Keratinocyte (primary cell): Measurements from ENCODE around the gene CCDC86. TPM values are rescaled to one million over a fixed set of nuclear protein-coding genes. Genes with fewer than 3 reads are reported as not detected.
A peak's percentile ranks its signal among the peaks of the same experiment; 100 is the strongest.

ENCODE experiments used
- DNase-seq: peaks from one replicate; pipeline ENCODE4 v3.0.0-alpha.2; 2011; ENCODE audit warnings: low read depth, missing footprints, low spot score
- FAIRE-seq: peaks from 2 replicates; lab custom pipeline; 2011; peaks lifted over from hg19 to GRCh38; lab: Jason Lieb, UNC
- H2AFZ ChIP-seq: 2 replicates; pipeline ENCODE4 v1.6.0; 2012; ENCODE audit warnings: low read length, control low read depth, inconsistent platforms; ENCODE audit not compliant: control insufficient read depth
- H3K27ac ChIP-seq: 2 replicates; pipeline ENCODE4 v1.5.1; 2011; ENCODE audit warnings: low read length; ENCODE audit not compliant: control insufficient read depth, insufficient read depth
- H3K27me3 ChIP-seq: 3 replicates; pipeline ENCODE4 v1.6.0; 2011; ENCODE audit warnings: low read length; ENCODE audit not compliant: control insufficient read depth, insufficient read depth; ENCODE audit errors: extremely low read depth
- H3K36me3 ChIP-seq, 2 experiments: 2 replicates in 1 of 2; 3 replicates in 1 of 2; pipeline ENCODE4 v1.5.1; 2011; ENCODE audit warnings: low read length in 2 of 2, mild to moderate bottlenecking in 1 of 2; ENCODE audit not compliant: control insufficient read depth in 2 of 2, insufficient read depth in 2 of 2; ENCODE audit errors: extremely low read depth in 1 of 2
- H3K4me1 ChIP-seq: 3 replicates; pipeline ENCODE4 v1.5.1; 2011; ENCODE audit warnings: low read length; ENCODE audit not compliant: control insufficient read depth, insufficient read depth; ENCODE audit errors: extremely low read depth
- H3K4me2 ChIP-seq: 3 replicates; pipeline ENCODE4 v1.6.0; 2011; ENCODE audit warnings: low read depth, low read length; ENCODE audit not compliant: control insufficient read depth, insufficient read depth; ENCODE audit errors: extremely low read depth
- H3K4me3 ChIP-seq, 3 experiments: fragments of 200-600 bp in 1 of 3; sonication (generic) in 1 of 3; 2 replicates in 2 of 3; 3 replicates in 1 of 3; pipeline ENCODE4 v1.5.1; 2011 to 2016; ENCODE audit warnings: low read length in 3 of 3, mild to moderate bottlenecking in 3 of 3, control low read depth in 2 of 3, inconsistent platforms in 1 of 3, low read depth in 1 of 3, mixed read lengths in 1 of 3, mixed run types in 1 of 3, moderate library complexity in 1 of 3; ENCODE audit not compliant: control insufficient read depth in 2 of 3, insufficient read depth in 2 of 3; ENCODE audit errors: extremely low read depth in 1 of 3
- H3K79me2 ChIP-seq: 2 replicates; pipeline ENCODE4 v1.6.0; 2012; ENCODE audit warnings: low read length; ENCODE audit not compliant: control insufficient read depth, insufficient read depth
- H3K9ac ChIP-seq: 3 replicates; pipeline ENCODE4 v1.6.0; 2011; ENCODE audit warnings: low read length; ENCODE audit not compliant: control insufficient read depth, insufficient read depth; ENCODE audit errors: extremely low read depth
- H3K9me1 ChIP-seq: 3 replicates; pipeline ENCODE4 v1.6.0; 2011; ENCODE audit warnings: low read length; ENCODE audit not compliant: control insufficient read depth, insufficient read depth; ENCODE audit errors: extremely low read depth
- H3K9me3 ChIP-seq: 2 replicates; pipeline ENCODE4 v1.5.1; 2012; ENCODE audit warnings: low read depth, low read length; ENCODE audit not compliant: control insufficient read depth
- H4K20me1 ChIP-seq: 3 replicates; pipeline ENCODE4 v1.6.0; 2011; ENCODE audit warnings: low read length; ENCODE audit not compliant: control insufficient read depth, insufficient read depth; ENCODE audit errors: extremely low read depth
- EZH2 ChIP-seq: IDR thresholded peaks from one replicate; pipeline ENCODE4 v1.6.1; 2012; ENCODE audit warnings: inconsistent platforms, mild to moderate bottlenecking, low read length, moderate library complexity
- dilution Hi-C: fragments of 300-500 bp; cut with MboI; formaldehyde crosslinking; loops from one replicate; pipeline ENCODE4 v1.7.0; 2020; ENCODE audit warnings: low sequenced_read_pairs; ENCODE audit not compliant: extremely low pct_ligation_motif_present
- polyA plus RNA-seq, 5 experiments: library from polyadenylated mRNA; depleted of rRNA in 3 of 5; stranded (reverse) in 3 of 5; stranded (forward) in 1 of 5; unstranded in 1 of 5; fragments of >200 nt; gene quantifications; 1 replicate in 1 of 5; 2 replicates in 3 of 5; 3 replicates in 1 of 5; pipeline versions ENCODE4 v1.2.1 to v1.2.3, GENCODE V29; 2011 to 2012; ENCODE audit warnings: missing spikeins in 2 of 5, low read depth in 1 of 5, low replicate concordance in 1 of 5
- TF ChIP-seq, protein P1 (sequence below), 3 experiments: IDR thresholded peaks in 1 of 3; conservative IDR thresholded peaks in 1 of 3; optimal IDR thresholded peaks in 1 of 3; 2 replicates in 2 of 3; 3 replicates in 1 of 3; pipeline versions ENCODE3 to v1.5.1; 2011; ENCODE audit warnings: low read length in 3 of 3, mild to moderate bottlenecking in 3 of 3, moderate library complexity in 2 of 3, control low read depth in 1 of 3, inconsistent platforms in 1 of 3; ENCODE audit not compliant: insufficient read depth in 2 of 3; ENCODE audit errors: extremely low read depth in 1 of 3

The CCDC86 gene
- polyA plus RNA-seq, 1 donor (not counting 4 experiments of a cell fraction or from before 2014, with no cell fraction given): 29.3 TPM

DNA sequence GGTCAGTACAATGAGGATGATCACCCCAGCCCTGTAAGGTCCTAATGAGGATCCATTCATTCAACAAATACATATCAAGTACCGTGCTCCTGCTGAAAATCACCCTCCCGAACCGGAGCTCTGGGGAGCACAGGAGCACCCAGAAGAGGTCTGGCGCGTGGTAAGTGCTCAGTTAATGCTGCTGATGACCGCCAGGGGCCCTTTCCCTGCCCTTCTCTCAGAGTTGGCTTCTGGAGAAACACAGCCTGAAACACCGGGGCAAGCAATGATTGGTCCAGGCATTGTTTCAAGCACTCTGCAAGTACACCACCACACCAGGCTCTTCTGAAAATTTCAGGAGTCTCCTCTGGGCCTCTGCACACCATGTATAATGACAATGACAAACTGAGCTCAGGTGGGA lies 3.8 kb upstream of the CCDC86 start:
- H3K4me2 ChIP-seq: no peak overlapping the region
- H3K27ac ChIP-seq: no peak overlapping the region
- peaks cover 20% of the 10 kb centered on the region for H3K4me1 ChIP-seq
- no peaks in the 10 kb centered on the region for H3K36me3 ChIP-seq
- H3K9ac ChIP-seq: no peak overlapping the region
- dilution Hi-C loops: no loop called here
- H2AFZ ChIP-seq: no peak overlapping the region
- H3K4me3 ChIP-seq: no peak overlapping the region
- FAIRE-seq (no peak), DNase-seq (no peak)
- no peaks in the 10 kb centered on the region for H3K9me1 ChIP-seq
- H3K79me2 ChIP-seq: peaks cover 12% of the 10 kb centered on the region
- TF ChIP-seq EZH2: no peak
- TF ChIP-seq, protein P1, sequence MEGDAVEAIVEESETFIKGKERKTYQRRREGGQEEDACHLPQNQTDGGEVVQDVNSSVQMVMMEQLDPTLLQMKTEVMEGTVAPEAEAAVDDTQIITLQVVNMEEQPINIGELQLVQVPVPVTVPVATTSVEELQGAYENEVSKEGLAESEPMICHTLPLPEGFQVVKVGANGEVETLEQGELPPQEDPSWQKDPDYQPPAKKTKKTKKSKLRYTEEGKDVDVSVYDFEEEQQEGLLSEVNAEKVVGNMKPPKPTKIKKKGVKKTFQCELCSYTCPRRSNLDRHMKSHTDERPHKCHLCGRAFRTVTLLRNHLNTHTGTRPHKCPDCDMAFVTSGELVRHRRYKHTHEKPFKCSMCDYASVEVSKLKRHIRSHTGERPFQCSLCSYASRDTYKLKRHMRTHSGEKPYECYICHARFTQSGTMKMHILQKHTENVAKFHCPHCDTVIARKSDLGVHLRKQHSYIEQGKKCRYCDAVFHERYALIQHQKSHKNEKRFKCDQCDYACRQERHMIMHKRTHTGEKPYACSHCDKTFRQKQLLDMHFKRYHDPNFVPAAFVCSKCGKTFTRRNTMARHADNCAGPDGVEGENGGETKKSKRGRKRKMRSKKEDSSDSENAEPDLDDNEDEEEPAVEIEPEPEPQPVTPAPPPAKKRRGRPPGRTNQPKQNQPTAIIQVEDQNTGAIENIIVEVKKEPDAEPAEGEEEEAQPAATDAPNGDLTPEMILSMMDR (optimal IDR thresholded peaks at IDR 0.05 in 1 of 3, IDR thresholded peaks at IDR 0.05 in 1 of 3, conservative IDR thresholded peaks at IDR 0.05 in 1 of 3; ENCODE audit: extremely low read depth in 1 of 3, insufficient read depth in 2 of 3, low read length in 3 of 3): no peak
- H3K27me3 ChIP-seq: no peaks in the 10 kb centered on the region
- no peaks in the 10 kb centered on the region for H4K20me1 ChIP-seq
- H3K9me3 ChIP-seq: no peaks in the 10 kb centered on the region

DNA sequence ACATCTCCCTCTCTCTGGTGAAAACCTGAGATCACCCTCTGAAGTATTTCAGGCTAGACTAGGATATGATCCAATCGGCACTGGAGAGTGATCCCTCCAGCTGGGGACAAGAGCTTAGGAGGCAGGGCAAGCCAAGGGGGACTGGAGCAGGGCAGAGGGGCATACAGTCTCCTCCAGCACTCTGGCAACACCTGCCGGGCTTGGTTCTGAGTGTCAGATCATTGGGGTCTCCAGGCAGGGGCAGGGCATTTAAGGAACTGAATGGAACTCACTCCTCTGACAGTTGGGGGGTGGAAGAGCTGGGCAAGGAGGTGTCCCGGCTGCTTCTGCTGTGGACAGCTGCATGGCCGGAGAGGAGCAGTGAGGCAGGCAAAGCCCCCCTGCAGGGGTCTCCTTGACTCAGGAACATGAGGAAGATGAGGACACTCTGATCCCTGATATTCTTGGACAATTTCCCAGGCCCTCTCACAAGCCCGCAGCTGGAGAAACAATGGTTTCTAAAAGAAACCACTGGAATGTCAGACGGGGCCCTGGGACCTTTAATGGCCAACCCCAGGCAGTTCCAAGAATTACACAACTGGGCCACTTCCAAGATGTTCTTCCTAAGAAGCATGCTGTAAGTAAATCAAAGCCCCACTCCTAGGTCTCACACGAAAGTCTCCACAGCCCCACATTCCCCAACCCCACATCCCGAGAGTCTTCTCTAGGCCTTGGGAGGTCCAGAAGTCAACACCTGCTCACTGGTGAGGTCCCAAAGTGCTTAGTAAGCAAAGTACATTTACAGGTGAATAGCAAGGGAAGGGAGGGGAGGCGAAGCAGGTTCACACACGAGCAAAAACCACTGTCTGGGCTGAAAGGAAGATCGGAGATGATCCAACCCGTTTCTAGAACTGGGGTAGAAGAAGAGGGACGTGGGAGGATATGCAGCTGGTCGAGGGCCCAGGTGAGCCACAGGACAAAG lies 1.2 kb upstream of the CCDC86 start:
- Histone ChIP-seq H3K4me2 (peak overlapping the region; percentile 83), H3K9me1 (no peaks in the 10 kb centered on the region), H2AFZ (peak overlapping the region; percentile 94), H3K9me3 (no peaks in the 10 kb centered on the region), H3K79me2 (peaks cover 38% of the 10 kb centered on the region), H3K27me3 (no peaks in the 10 kb centered on the region), H3K36me3 (peaks cover 2 to 7% of the 10 kb centered on the region in 2 experiments), H3K4me3 (peak overlapping the region in 1 of 3 experiments; percentile 96), H3K27ac (peak overlapping the region; percentile 95), H4K20me1 (peaks cover 8% of the 10 kb centered on the region), H3K4me1 (peaks cover 31% of the 10 kb centered on the region), H3K9ac (peak overlapping the region; percentile 97)
- TF ChIP-seq, protein P1 (optimal IDR thresholded peaks at IDR 0.05 in 1 of 3, IDR thresholded peaks at IDR 0.05 in 1 of 3, conservative IDR thresholded peaks at IDR 0.05 in 1 of 3; ENCODE audit: extremely low read depth in 1 of 3, insufficient read depth in 2 of 3, low read length in 3 of 3): no peak
- no peak for TF ChIP-seq EZH2
- FAIRE-seq (no peak), DNase-seq (no peak)
- dilution Hi-C loops: no loop called here
